Adrenal gland (tissue), 5 donors: ENCODE results near the gene ENTHD1.

Experiments used
- CTCF ChIP-seq, 6 experiments: fragments of 450-650 bp in 4 of 6; fragments of 200-600 bp in 2 of 6; sonication (generic) in 1 of 6; IDR thresholded peaks; 1 replicate in 5 of 6; 2 replicates in 1 of 6; pipeline versions ENCODE4 v1.5.1 to v1.8.0; 2016 to 2021; ENCODE audit warnings: antibody characterized with exemption in 6 of 6, mild to moderate bottlenecking in 2 of 6, moderate library complexity in 1 of 6
- POLR2A ChIP-seq, 2 donors: fragments of 450-650 bp; IDR thresholded peaks; one replicate each; pipeline ENCODE4 v1.6.1; 2017; ENCODE audit warnings: antibody characterized with exemption in 2 of 2, mild to moderate bottlenecking in 2 of 2, moderate library complexity in 1 of 2
- donor health status: DM: no; HTN: no; CAD: no.

- no peak for TF ChIP-seq CTCF (IDR thresholded peaks at IDR 0.05)
- no peak for TF ChIP-seq POLR2A (IDR thresholded peaks at IDR 0.05)
These were observed 179.7 kb downstream of the ENTHD1 start for GRCh38 chr22:39713799-39714290.
